WTC11 (cell line): ENCODE results near the gene POMC. TPM values are rescaled to one million over a fixed set of nuclear protein-coding genes. Genes with fewer than 3 reads are reported as not detected.

ENCODE experiments used
- ATAC-seq: fragments of 200-7000 bp; cut with Tn5 transposase; 2 replicates; pipeline ENCODE4 v1.10.0; 2021; ENCODE audit warnings: mild to moderate bottlenecking, moderate library complexity
- CTCF ChIA-PET: fragments of 300-600 bp; sonication (Branson Sonifier 250); formaldehyde crosslinking; loops from one replicate; lab custom pipeline; 2021; ENCODE audit warnings: antibody characterized with exemption; lab: Charles Lee
- POLR2A ChIA-PET: fragments of 350-600 bp; sonication (Branson Sonifier 250); formaldehyde crosslinking; loops from one replicate; lab custom pipeline; 2021; ENCODE audit warnings: antibody characterized with exemption; lab: Charles Lee
- DNase-seq: peaks from one replicate; pipeline ENCODE4 v3.0.0; 2021; ENCODE audit warnings: low spot score
- H3K27ac Mint-ChIP-seq: 2 replicates; pipeline ENCODE4 v1.8.0; 2021; ENCODE audit warnings: mixed read lengths
- H3K27me3 Mint-ChIP-seq: 2 replicates; pipeline ENCODE4 v1.8.0; 2021; ENCODE audit warnings: low read depth, mild to moderate bottlenecking, moderate library complexity, mixed read lengths
- H3K36me3 Mint-ChIP-seq: 2 replicates; pipeline ENCODE4 v1.8.0; 2021; ENCODE audit warnings: mixed read lengths
- H3K4me1 Mint-ChIP-seq: 2 replicates; pipeline ENCODE4 v1.8.0; 2022; ENCODE audit warnings: mixed read lengths
- H3K4me3 Mint-ChIP-seq: 2 replicates; pipeline ENCODE4 v1.8.0; 2021; ENCODE audit warnings: mild to moderate bottlenecking, moderate library complexity, mixed read lengths
- H3K9me3 Mint-ChIP-seq: 2 replicates; pipeline ENCODE4 v1.8.0; 2021; ENCODE audit warnings: mixed read lengths
- ATF1 ChIP-seq: sonication (generic); formaldehyde crosslinking; IDR thresholded peaks from 2 replicates; pipeline ENCODE4 v1.8.1; 2023; ENCODE audit warnings: mild to moderate bottlenecking, moderate library complexity, missing genetic modification reagents
- ATF6 ChIP-seq: sonication (generic); formaldehyde crosslinking; IDR thresholded peaks from 2 replicates; pipeline ENCODE4 v1.8.1; 2023; ENCODE audit warnings: mild to moderate bottlenecking, missing genetic modification reagents
- CBFB ChIP-seq: sonication (generic); formaldehyde crosslinking; IDR thresholded peaks from 2 replicates; pipeline ENCODE4 v1.8.1; 2022; ENCODE audit warnings: mild to moderate bottlenecking, low read depth, missing genetic modification reagents
- CREB1 ChIP-seq: sonication (generic); formaldehyde crosslinking; IDR thresholded peaks from 2 replicates; pipeline ENCODE4 v1.8.0; 2023; ENCODE audit warnings: mild to moderate bottlenecking, missing genetic modification reagents
- CTCF ChIP-seq: fragments of 200-600 bp; IDR thresholded peaks from 2 replicates; pipeline ENCODE4 v1.8.0; 2022; ENCODE audit warnings: antibody characterized with exemption
- E2F4 ChIP-seq: sonication (generic); formaldehyde crosslinking; IDR thresholded peaks from 2 replicates; pipeline ENCODE4 v1.8.1; 2022; ENCODE audit warnings: low read depth, mild to moderate bottlenecking, moderate library complexity, missing genetic modification reagents, borderline replicate concordance
- E2F5 ChIP-seq: sonication (generic); formaldehyde crosslinking; IDR thresholded peaks from 2 replicates; pipeline ENCODE4 v1.8.1; 2022; ENCODE audit warnings: mild to moderate bottlenecking, moderate library complexity, missing genetic modification reagents
- ELF4 ChIP-seq: sonication (generic); formaldehyde crosslinking; IDR thresholded peaks from 2 replicates; pipeline ENCODE4 v1.8.1; 2022; ENCODE audit warnings: low read depth, mild to moderate bottlenecking, moderate library complexity, missing genetic modification reagents
- ESRRA ChIP-seq: sonication (generic); formaldehyde crosslinking; IDR thresholded peaks from 2 replicates; pipeline ENCODE4 v1.8.1; 2022; ENCODE audit warnings: mild to moderate bottlenecking, missing genetic modification reagents, borderline replicate concordance
- IRF2 ChIP-seq: sonication (generic); formaldehyde crosslinking; IDR thresholded peaks from 2 replicates; pipeline ENCODE4 v1.8.0; 2022; ENCODE audit warnings: low read depth, missing genetic modification reagents, borderline replicate concordance
- JAZF1 ChIP-seq: fragments of 250-450 bp; sonication (Bioruptor Pico); IDR thresholded peaks from 2 replicates; pipeline ENCODE4 v1.9.0; 2021; ENCODE audit warnings: moderate library complexity, mild to moderate bottlenecking, inconsistent platforms
- MAX ChIP-seq: sonication (generic); formaldehyde crosslinking; IDR thresholded peaks from 2 replicates; pipeline ENCODE4 v1.8.0; 2022; ENCODE audit warnings: mild to moderate bottlenecking, missing genetic modification reagents
- NFATC4 ChIP-seq: fragments of 250-450 bp; sonication (Bioruptor Pico); IDR thresholded peaks from 2 replicates; pipeline ENCODE4 v1.9.0; 2021; ENCODE audit warnings: mild to moderate bottlenecking
- SMAD4 ChIP-seq: sonication (generic); formaldehyde crosslinking; IDR thresholded peaks from 2 replicates; pipeline ENCODE4 v1.8.0; 2022; ENCODE audit warnings: mild to moderate bottlenecking, missing genetic modification reagents
- STAT6 ChIP-seq: sonication (generic); formaldehyde crosslinking; conservative IDR thresholded peaks from 2 replicates; pipeline ENCODE4 v1.8.1; 2023; ENCODE audit warnings: mild to moderate bottlenecking, low read depth, missing genetic modification reagents, moderate library complexity
- USF2 ChIP-seq: sonication (generic); formaldehyde crosslinking; IDR thresholded peaks from 2 replicates; pipeline ENCODE4 v1.8.1; 2023; ENCODE audit warnings: mild to moderate bottlenecking, missing genetic modification reagents, moderate library complexity
- ZNF121 ChIP-seq: sonication (generic); formaldehyde crosslinking; IDR thresholded peaks from 2 replicates; pipeline ENCODE4 v1.8.0; 2023; ENCODE audit warnings: missing genetic modification reagents
- ZNF232 ChIP-seq: sonication (generic); formaldehyde crosslinking; IDR thresholded peaks from 2 replicates; pipeline ENCODE4 v1.8.0; 2022; ENCODE audit warnings: mild to moderate bottlenecking, missing genetic modification reagents
- ZNF512 ChIP-seq: sonication (generic); formaldehyde crosslinking; IDR thresholded peaks from 2 replicates; pipeline ENCODE4 v1.8.1; 2022; ENCODE audit warnings: missing genetic modification reagents, borderline replicate concordance
- ZNF532 ChIP-seq: fragments of 250-450 bp; sonication (Bioruptor Pico); IDR thresholded peaks from 2 replicates; pipeline ENCODE4 v1.9.0; 2021; ENCODE audit warnings: mild to moderate bottlenecking, borderline replicate concordance
- total RNA-seq: library from RNA; stranded (reverse); gene quantifications from 3 replicates; pipeline ENCODE4 v1.2.3, GENCODE V29; 2021

POMC gene
- total RNA-seq, 1 experiment from 2014 or later: 3.2 TPM

- TF ChIP-seq MAX (CRISPR knock-in tag) (no peak), CREB1 (CRISPR knock-in tag) (no peak), ESRRA (CRISPR knock-in tag) (no peak), ZNF532 (no peak), ELF4 (CRISPR knock-in tag) (no peak)
Measured at GRCh38 chr2:25202275-25202674, 33.9 kb upstream of the POMC start (continued).

- CTCF ChIA-PET: interaction anchor here (1.0 kb wide), 2 partner anchors 31 to 226 kb away, joined by 3 read pairs; no protein-coding TSS in a partner anchor
- no peak for DNase-seq
- TF ChIP-seq ZNF121 (CRISPR knock-in tag): no peak
- TF ChIP-seq CBFB (CRISPR knock-in tag): no peak
- no peak for TF ChIP-seq ATF6
- TF ChIP-seq USF2 (CRISPR knock-in tag): no peak
- TF ChIP-seq IRF2 (CRISPR knock-in tag): no peak
- TF ChIP-seq ELF4 (CRISPR knock-in tag): no peak
- TF ChIP-seq JAZF1 (CRISPR knock-in tag): no peak
- no peak for TF ChIP-seq ZNF512 (CRISPR knock-in tag)
- TF ChIP-seq E2F5 (CRISPR knock-in tag): no peak
- no peak for TF ChIP-seq E2F4 (CRISPR knock-in tag)
- TF ChIP-seq CTCF: no peak
- no peak for TF ChIP-seq ATF1
- no peak for TF ChIP-seq ZNF232 (CRISPR knock-in tag)
- TF ChIP-seq SMAD4 (CRISPR knock-in tag): no peak
- no peak for TF ChIP-seq NFATC4 (CRISPR knock-in tag)
- no peak for TF ChIP-seq ESRRA (CRISPR knock-in tag)
- no peak for TF ChIP-seq STAT6
Measured at GRCh38 chr2:25201794-25202193, 33.4 kb upstream of the POMC start.

More at GRCh38 chr2:25201794-25202193, 33.4 kb upstream of the POMC start:
- no peaks in the 10 kb centered on the region for H3K9me3 Mint-ChIP-seq
- H3K36me3 Mint-ChIP-seq: no peaks in the 10 kb centered on the region
- ATAC-seq: no peak
- POLR2A ChIA-PET: no interaction called here
- no peaks in the 10 kb centered on the region for H3K27me3 Mint-ChIP-seq
- H3K4me3 Mint-ChIP-seq: no peak overlapping the region
- H3K27ac Mint-ChIP-seq: no peak overlapping the region
- peaks cover 5% of the 10 kb centered on the region for H3K4me1 Mint-ChIP-seq
